Measurements from ENCODE around the gene KTN1.

KTN1 gene

DNA sequence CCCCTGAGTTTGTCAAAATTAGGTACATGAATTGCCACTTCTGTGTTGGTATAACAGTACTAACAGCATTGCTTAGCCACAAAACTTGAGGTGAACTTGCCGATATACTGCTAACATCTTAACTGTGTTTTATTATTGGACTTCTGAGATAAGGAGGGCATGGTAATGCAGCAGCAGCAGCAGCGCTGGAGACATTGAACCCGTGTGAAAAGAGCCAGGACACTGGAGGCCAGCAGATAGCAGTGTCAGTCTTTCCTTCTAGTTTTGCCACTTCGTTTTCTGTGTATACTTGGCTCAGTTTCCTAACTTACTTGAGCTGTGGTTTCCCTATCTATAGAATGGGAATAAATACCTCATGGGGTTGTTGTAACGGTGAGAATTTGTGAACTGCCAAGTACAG lies 82.7 kb downstream of the KTN1 start:
- TF ChIP-seq, protein P1, sequence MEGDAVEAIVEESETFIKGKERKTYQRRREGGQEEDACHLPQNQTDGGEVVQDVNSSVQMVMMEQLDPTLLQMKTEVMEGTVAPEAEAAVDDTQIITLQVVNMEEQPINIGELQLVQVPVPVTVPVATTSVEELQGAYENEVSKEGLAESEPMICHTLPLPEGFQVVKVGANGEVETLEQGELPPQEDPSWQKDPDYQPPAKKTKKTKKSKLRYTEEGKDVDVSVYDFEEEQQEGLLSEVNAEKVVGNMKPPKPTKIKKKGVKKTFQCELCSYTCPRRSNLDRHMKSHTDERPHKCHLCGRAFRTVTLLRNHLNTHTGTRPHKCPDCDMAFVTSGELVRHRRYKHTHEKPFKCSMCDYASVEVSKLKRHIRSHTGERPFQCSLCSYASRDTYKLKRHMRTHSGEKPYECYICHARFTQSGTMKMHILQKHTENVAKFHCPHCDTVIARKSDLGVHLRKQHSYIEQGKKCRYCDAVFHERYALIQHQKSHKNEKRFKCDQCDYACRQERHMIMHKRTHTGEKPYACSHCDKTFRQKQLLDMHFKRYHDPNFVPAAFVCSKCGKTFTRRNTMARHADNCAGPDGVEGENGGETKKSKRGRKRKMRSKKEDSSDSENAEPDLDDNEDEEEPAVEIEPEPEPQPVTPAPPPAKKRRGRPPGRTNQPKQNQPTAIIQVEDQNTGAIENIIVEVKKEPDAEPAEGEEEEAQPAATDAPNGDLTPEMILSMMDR (IDR thresholded peaks at IDR 0.05), result no peak

DNA sequence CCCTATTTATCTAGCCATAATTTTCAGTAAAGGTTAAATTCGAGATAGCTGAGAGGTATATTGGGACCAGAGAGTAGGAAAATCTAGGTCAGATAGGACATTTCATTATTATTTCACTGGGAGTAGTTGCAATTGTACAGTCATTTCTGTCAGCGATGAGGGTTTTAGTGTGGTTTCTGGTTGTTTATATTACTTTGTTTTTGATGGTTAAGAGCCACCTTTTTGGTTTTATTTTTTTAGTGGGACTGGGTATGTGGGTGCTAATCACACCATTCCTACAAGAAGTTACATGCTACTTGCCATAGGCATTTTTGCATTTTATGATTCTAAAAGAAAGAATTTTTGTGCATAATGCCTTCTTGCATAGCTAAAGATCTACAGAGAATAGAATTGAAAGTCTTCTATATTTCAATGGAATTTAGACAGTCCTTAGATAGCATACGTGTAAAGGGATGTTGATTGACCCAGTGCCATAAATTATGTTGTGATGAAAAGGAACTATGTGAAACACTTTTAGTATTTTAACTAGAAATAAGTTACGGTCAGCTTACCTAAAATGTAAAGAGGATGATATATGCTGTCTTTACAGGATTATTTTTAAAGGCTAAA lies 85.2 kb downstream of the KTN1 start:
- TF ChIP-seq, protein P1 (IDR thresholded peaks at IDR 0.05), result no peak

DNA sequence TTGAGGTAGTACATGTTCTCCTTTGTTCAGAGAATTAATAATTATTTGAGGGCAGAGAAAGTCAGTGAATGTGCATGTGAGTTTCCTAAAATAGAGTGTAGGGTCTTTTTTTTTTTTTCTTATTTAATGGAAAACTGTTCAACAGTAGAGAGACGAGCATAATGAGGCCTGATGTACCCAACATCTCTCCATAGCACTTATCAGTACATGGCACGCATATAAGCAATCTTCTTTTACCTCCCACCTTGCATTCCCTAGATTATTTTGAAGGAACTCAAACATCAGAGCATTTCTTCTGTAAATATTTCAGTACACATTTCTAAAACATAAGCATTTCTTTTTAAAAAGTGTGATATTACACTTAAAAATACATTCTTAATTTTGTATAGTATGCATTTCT lies 87.8 kb downstream of the KTN1 start:
- TF ChIP-seq, protein P1 (IDR thresholded peaks at IDR 0.05), result no peak

DNA sequence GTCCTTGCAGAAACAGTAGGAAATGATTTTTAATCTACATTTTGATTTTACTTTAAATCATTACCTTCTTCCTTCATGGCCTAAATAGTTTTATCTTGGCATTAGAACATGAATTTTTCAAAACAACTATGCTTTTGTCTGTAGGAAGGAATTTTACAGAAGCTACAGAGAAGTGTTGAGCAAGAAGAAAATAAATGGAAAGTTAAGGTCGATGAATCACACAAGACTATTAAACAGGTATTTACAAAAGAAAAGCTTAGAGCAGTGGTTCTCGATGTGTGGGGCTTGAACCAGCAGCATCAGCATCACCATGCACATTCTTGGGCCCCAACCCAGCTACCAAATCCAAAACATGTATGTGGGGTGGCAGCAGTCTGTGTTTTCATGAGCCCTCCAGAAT lies 91.6 kb downstream of the KTN1 start:
- TF ChIP-seq, protein P1 (IDR thresholded peaks at IDR 0.05), result no peak

DNA sequence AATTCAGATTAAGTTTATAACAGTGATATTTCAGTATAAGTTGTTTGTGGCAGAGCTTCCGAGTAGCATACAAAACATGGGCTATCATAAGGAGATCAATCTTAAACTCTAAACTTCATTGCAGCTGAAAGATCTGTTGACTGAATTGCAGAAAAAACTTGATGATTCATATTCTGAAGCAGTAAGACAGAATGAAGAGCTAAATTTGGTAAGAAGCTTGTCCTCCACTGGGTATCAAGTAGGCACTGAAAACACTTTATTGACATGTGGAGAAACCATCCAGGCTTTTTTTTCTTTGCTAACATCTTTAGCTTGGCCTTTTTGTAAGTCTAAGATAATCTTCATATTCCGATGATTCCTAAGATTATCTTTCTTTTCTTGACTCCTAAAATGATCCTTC lies 93.0 kb downstream of the KTN1 start:
- TF ChIP-seq, protein P1 (IDR thresholded peaks at IDR 0.05), result no peak

DNA sequence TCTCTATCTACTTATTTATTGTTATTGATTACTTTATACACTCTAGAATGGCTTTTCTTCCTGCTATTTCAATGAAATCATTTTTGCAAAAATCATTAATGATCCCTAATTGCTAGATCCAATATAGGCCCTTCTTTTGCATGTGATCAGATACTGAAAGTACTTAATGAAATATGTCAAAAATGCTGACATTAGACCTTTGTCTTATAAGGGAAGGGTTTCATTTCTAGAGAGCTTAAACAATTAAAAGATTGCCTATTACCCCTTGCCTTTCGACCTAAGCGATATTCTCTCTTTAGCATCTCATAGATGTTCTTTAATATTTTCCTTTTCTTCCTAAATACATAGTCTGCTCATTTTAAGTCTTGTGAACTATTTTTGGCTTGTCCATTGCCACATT lies 101.1 kb downstream of the KTN1 start:
- TF ChIP-seq, protein P1 (IDR thresholded peaks at IDR 0.05), result no peak

DNA sequence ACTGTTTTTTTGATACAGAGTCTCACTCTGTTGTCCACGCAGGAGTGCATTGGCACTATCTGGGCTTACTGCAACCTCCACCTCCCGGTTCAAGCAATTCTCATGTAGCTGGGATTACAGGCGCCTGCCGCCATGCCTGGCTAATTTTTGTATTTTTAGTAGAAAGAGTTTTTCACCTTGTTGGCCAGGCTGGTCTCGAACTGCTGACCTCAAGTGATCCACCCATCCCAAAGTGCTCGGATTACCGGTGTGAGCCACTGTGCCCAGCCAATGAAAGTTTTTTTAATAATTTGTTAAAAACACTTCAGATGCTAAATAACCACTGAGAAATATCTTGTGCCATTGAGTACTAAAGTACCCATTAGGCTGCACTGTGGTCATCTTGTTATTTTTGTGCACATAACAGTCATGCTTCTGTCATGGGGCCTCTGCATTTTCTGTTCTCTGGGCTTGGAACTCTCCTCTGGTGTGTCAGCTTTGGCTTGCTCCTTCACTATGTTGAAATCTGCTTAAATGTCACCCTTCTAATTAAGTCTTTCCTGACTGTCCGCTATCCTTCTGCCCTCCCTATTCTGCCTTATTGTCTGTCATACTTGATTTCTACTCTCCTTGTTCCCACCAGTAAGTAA lies 105.1 kb downstream of the KTN1 start:
- TF ChIP-seq, protein P1 (IDR thresholded peaks at IDR 0.05), result no peak

Measured in LNCAP (cell line).